Measurements from ENCODE around the gene FLNC. TPM values are rescaled to one million over a fixed set of nuclear protein-coding genes. Genes with fewer than 3 reads are reported as not detected.

FLNC gene, protein sequence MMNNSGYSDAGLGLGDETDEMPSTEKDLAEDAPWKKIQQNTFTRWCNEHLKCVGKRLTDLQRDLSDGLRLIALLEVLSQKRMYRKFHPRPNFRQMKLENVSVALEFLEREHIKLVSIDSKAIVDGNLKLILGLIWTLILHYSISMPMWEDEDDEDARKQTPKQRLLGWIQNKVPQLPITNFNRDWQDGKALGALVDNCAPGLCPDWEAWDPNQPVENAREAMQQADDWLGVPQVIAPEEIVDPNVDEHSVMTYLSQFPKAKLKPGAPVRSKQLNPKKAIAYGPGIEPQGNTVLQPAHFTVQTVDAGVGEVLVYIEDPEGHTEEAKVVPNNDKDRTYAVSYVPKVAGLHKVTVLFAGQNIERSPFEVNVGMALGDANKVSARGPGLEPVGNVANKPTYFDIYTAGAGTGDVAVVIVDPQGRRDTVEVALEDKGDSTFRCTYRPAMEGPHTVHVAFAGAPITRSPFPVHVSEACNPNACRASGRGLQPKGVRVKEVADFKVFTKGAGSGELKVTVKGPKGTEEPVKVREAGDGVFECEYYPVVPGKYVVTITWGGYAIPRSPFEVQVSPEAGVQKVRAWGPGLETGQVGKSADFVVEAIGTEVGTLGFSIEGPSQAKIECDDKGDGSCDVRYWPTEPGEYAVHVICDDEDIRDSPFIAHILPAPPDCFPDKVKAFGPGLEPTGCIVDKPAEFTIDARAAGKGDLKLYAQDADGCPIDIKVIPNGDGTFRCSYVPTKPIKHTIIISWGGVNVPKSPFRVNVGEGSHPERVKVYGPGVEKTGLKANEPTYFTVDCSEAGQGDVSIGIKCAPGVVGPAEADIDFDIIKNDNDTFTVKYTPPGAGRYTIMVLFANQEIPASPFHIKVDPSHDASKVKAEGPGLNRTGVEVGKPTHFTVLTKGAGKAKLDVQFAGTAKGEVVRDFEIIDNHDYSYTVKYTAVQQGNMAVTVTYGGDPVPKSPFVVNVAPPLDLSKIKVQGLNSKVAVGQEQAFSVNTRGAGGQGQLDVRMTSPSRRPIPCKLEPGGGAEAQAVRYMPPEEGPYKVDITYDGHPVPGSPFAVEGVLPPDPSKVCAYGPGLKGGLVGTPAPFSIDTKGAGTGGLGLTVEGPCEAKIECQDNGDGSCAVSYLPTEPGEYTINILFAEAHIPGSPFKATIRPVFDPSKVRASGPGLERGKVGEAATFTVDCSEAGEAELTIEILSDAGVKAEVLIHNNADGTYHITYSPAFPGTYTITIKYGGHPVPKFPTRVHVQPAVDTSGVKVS (N-terminal part only)
- total RNA-seq, result under 1 TPM in 1 of 2 experiments, not detected in 1; 0.05 TPM

DNA sequence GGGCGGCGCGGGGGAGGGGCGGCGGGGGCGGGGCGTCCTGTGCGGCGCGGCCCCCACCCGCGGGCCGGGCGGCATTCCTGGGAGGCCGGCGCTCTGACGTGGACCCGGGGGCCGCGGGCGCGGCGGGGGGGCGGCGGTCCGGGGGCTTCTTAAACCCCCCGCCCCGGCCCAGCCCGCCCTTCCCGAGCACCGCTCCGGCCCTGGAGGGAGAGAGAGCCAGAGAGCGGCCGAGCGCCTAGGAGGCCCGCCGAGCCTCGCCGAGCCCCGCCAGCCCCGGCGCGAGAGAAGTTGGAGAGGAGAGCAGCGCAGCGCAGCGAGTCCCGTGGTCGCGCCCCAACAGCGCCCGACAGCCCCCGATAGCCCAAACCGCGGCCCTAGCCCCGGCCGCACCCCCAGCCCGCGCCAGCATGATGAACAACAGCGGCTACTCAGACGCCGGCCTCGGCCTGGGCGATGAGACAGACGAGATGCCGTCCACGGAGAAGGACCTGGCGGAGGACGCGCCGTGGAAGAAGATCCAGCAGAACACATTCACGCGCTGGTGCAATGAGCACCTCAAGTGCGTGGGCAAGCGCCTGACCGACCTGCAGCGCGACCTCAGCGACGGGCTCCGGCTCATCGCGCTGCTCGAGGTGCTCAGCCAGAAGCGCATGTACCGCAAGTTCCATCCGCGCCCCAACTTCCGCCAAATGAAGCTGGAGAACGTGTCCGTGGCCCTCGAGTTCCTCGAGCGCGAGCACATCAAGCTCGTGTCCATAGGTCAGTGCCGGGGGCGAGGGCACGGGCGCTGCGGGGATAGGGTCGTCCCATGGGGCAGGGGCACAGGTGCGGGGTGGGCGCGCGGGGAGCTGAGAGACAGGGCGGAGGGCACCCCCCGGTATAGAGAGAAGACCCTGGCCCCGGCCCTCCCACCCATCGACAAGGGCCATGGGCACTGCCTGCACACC lies at the start of gene FLNC:
Gene FLNC (plus strand): TSS at position 176 of the 947 bp plus-strand sequence. CDS start 232 bp downstream, at position 408.
- H3K4me1 Mint-ChIP-seq (ENCODE audit: low read depth), result peaks cover 11% of the 10 kb centered on the region
- POLR2A ChIA-PET, result no interaction called here

DNA sequence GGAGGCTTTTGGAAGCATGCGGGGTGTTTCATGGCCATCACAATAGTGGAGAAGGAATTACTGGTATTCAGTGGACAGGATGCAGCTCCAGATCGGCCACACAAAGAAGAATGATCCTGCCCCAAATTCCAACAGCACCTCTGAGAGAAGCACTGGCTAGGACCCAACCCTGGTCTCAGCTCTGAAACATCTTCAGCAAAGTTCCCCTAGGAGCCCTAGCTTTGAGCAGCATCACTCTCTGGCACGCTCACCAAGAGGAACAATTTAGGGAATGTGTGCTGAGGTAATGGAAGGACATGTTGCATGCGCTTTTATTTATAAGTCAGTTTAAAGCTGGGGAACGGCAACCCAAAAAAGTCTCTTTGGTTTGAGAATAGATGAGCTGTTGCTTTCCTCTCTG lies 49.1 kb upstream of the FLNC start:
- Mint-ChIP-seq H3K4me1 (ENCODE audit: low read depth) (peaks cover 14% of the 10 kb centered on the region), H3K27me3 (no peaks in the 10 kb centered on the region), H3K9me3 (peaks cover 20% of the 10 kb centered on the region), H3K27ac (no peak overlapping the region), H3K4me3 (no peak overlapping the region), H3K36me3 (peaks cover 9% of the 10 kb centered on the region)
- CTCF ChIA-PET, result interaction anchor here (1.6 kb wide), 1 partner anchor 103 kb away, joined by 4 read pairs; no protein-coding TSS in a partner anchor
- no peak for DNase-seq
- intact Hi-C loops (cut with micrococcal nuclease), result no loop called here
- POLR2A ChIA-PET, result no interaction called here

More for the DNA sequence above, at the start of gene FLNC:
- CTCF ChIA-PET, result interaction anchor here (1.0 to 2.9 kb wide), 3 partner anchors 11 to 53 kb away, joined by 3 to 14 read pairs (median 6); partner anchors contain the start of gene ATP6V1F
- H3K36me3 Mint-ChIP-seq, result no peaks in the 10 kb centered on the region
- H3K27me3 Mint-ChIP-seq, result peaks cover 38% of the 10 kb centered on the region
- H3K4me3 Mint-ChIP-seq, result peak within 1 kb of the TSS; percentile 45
- DNase-seq, result peak; percentile 51
- no peak within 1 kb of the TSS for H3K27ac Mint-ChIP-seq
- intact Hi-C loops (cut with micrococcal nuclease), result no loop called here
- H3K9me3 Mint-ChIP-seq, result no peaks in the 10 kb centered on the region

DNA sequence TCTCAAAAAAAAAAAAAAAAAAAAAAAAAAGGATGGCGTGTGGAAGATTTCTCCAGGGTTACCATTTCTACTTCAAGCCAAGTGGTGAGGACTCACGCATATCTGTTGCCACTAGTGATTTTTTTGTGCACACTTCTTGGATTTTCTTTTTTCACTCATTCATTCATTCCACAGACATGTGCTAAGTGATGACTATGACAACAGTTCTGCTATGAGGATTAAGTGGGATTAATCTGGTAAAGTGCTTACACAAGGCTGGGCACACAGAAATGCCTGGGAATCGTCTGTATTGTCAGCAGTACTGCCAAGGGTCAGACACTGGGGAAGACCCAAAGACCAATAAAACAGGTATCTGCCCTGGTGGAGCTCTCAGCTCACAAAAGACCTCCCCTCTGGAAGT lies 48.4 kb upstream of the FLNC start:
- intact Hi-C loops (cut with micrococcal nuclease), result no loop called here
- H3K4me1 Mint-ChIP-seq (ENCODE audit: low read depth), result peaks cover 12% of the 10 kb centered on the region
- no peak overlapping the region for H3K4me3 Mint-ChIP-seq
- H3K27me3 Mint-ChIP-seq, result no peaks in the 10 kb centered on the region
- no peak overlapping the region for H3K27ac Mint-ChIP-seq
- peaks cover 17% of the 10 kb centered on the region for H3K9me3 Mint-ChIP-seq
- POLR2A ChIA-PET, result no interaction called here
- H3K36me3 Mint-ChIP-seq, result peaks cover 9% of the 10 kb centered on the region
- DNase-seq, result no peak
- CTCF ChIA-PET, result interaction anchor here (1.6 kb wide), 1 partner anchor 102 kb away, joined by 4 read pairs; no protein-coding TSS in a partner anchor

DNA sequence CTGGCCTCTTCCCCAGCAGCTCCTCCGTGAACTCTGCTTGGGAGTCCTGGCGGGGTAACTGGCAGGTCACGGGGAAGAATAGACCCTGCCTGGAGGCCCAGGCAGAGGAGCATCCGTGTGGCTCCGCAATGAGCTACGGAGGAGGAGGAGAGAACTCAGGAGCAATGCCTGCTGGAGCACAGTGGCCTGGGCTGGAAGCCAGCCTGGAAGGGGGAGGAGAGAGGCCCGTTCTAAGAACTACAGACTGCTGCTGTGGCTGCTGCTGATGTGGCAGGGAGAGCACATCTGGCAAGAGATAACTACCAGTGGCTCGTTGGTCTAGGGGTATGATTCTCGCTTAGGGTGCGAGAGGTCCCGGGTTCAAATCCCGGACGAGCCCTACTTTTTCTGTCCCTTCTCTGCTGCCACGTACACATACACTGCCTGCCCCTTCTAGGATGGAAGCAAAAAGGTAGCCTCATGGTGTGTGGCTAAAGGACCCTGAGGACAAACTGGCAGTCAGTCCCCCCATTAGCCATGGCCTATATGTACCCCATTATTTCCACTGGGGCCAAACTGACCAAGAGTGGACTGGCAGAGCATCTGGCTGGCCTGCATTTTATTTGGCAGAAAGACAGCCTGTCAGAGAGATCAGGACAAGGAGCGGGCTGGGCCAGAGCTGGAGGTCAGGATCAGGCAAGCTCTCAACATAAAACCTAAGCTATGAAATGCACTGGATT lies 46.9 kb upstream of the FLNC start:
- Mint-ChIP-seq H3K27ac (no peak overlapping the region), H3K27me3 (no peaks in the 10 kb centered on the region), H3K4me3 (no peak overlapping the region), H3K4me1 (ENCODE audit: low read depth) (no peaks in the 10 kb centered on the region), H3K36me3 (no peaks in the 10 kb centered on the region), H3K9me3 (peaks cover 2% of the 10 kb centered on the region)
- peak; percentile 20 for DNase-seq
- CTCF ChIA-PET, result no interaction called here
- intact Hi-C loops (cut with micrococcal nuclease), result no loop called here
- POLR2A ChIA-PET, result no interaction called here

DNA sequence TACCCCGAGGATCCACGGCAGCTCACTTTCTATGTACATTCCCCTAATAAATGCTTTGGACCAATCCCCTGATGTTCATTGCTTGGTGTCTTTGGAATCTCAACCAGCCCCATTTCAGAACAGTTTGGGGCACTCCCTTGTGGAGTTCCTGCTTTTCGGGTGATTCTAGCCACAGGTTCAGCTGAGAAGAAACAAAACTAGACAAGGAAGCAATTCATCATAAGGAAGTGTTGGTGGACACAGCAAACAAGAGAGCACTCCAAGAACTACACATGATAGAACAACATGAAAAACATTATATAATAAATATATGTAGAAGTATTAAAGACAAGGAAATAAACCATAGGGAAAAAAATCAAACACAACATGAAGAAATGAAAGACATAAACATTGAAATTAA lies 44.5 kb upstream of the FLNC start:
- H3K4me1 Mint-ChIP-seq (ENCODE audit: low read depth), result no peaks in the 10 kb centered on the region
- no peaks in the 10 kb centered on the region for H3K27me3 Mint-ChIP-seq
- intact Hi-C loops (cut with micrococcal nuclease), result no loop called here
- H3K9me3 Mint-ChIP-seq, result no peaks in the 10 kb centered on the region
- no peak for DNase-seq
- no peaks in the 10 kb centered on the region for H3K36me3 Mint-ChIP-seq
- H3K4me3 Mint-ChIP-seq, result no peak overlapping the region
- ChIA-PET CTCF (interaction anchor here (1.2 kb wide), 1 partner anchor 98 kb away, joined by 3 read pairs; no protein-coding TSS in a partner anchor), POLR2A (no interaction called here)
- H3K27ac Mint-ChIP-seq, result no peak overlapping the region

DNA sequence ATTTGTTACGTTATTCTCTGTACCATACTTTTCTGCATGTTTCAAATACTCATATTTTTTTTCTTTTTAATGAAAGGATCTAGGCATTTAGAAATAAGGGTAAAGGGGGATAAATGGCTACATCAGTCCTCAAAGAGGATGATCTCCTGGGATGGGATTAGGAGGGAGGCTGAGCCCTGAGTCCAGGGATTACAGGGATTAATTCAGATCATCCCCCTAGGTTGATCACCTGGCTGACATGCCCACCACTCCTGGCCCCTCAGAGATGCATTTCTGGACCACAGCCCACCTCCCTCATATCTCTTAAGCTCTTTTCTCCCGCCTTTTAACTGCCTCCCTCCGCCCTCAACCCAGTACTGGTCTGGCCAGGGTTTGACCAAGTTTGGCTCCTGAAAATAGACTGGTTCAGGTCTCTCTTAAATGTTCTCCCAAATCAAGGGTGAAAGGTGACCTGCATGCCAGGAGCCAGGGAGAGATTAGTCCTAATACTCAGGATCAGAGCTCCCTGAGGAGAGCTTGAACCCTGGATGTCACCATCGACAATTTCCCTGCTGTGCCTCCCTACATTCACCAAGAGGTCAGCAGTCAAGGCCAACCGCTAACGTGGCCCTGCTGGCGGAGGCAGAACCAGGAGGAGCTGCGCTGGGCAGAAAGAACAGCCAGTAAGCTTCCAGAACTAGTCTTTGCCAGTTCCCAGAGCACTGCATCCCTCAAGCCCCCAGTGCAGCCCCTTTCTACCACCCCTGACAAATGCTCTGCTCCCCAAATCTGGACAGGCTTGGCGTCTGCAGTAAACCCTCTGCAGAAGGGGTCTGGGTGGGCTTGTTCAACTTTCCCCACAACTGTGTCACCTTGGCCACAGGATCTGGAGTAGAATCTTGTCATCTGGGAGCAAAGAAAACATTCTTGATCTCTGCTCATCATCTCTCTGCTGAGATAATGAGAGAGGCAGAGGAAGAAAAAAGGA lies 41.5 kb upstream of the FLNC start:
- Mint-ChIP-seq H3K36me3 (no peaks in the 10 kb centered on the region), H3K9me3 (no peaks in the 10 kb centered on the region), H3K4me1 (ENCODE audit: low read depth) (no peaks in the 10 kb centered on the region), H3K27ac (no peak overlapping the region), H3K27me3 (no peaks in the 10 kb centered on the region), H3K4me3 (no peak overlapping the region)
- POLR2A ChIA-PET, result no interaction called here
- CTCF ChIA-PET, result no interaction called here
- intact Hi-C loops (cut with micrococcal nuclease), result no loop called here
- no peak for DNase-seq

DNA sequence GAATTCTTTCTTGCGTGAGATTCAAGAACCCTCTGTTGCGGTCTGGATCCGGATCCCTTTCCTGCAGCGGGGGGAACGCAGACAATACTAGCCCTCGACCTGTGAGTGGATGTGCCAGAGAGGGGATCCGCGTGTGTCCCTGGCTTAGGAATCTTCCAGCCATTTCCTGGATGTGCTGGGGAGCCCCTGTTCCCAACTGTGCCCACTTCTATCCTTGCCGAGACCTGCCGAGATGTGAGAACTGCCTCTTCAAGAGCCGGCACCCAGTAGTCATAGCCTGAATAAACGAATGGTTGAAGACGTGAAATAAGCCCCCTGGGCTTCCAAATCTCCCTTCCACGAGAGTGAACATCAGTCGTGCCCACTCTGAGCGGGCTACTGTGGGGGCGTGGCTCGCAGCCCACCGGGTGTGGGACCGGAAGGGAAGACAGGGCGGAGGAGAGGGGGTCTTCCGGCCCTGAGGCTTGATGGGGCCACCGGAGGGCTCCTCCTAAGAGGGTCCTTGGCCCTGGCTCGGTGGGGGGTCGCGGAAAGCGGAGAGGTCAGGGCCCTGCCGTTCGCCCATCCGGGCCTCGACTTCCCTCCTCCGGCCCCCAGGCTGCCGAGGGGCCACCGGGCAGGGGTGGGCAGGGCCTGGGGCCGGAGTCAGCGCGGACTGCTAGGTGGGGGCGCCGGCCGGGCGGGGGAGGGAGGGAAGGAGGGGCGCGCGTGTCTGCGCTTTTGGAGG lies 39.7 kb upstream of the FLNC start:
- Mint-ChIP-seq H3K9me3 (no peaks in the 10 kb centered on the region), H3K4me1 (ENCODE audit: low read depth) (no peaks in the 10 kb centered on the region), H3K27ac (no peak overlapping the region), H3K4me3 (peak overlapping the region; percentile 62), H3K27me3 (no peaks in the 10 kb centered on the region), H3K36me3 (no peaks in the 10 kb centered on the region)
- intact Hi-C loops (cut with micrococcal nuclease), result loop anchor here (2.0 to 5.0 kb wide), 2 partner anchors 53 to 72 kb away; partner anchors contain the start of genes ATP6V1F and CALU
- ChIA-PET CTCF (no interaction called here), POLR2A (no interaction called here)
- DNase-seq, result no peak

DNA sequence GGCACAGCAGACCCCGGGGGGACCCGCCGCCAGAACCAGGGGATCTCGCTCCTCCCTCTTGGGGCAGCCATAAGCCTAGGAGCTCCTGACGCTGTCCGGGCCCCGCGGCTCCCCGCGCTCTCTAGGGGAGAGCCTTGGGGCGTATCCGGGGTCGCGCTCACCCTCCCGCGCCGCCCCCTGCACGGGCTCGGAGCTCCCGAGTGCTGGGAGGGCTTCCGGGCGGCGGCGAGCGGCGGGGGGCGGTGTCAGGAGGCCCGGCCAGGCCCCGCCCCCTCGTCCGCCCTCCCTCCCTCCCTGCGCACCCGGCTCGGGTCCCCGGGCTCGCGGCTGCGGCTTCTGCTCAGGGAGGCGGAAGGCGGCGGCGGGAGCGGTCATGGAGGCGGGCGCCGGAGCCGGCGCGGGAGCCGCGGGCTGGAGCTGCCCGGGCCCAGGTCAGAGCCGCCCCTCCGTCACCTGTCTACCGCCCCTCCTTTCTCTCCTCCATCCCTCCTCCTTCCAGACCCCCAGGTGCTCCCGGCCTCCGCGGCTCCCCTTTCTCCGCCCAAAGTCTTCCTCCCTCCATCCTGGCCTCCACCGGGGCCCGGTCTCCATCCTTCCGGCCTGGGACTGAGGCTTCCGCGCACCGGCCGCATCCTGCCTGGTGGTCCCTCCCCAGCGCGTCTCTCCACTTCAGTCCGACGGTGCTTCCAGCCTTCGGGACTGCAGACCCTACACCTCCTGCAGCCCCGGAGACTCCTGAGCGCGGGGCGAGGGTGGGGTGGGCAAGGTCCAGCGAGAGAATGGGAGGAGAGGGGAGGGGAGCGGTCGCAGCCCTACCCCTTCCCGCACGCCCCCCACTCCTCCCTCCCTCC lies 38.9 kb upstream of the FLNC start, which contains the start of gene CCDC136:
Gene CCDC136 (plus strand): TSS at position 848 of the 851 bp plus-strand sequence. CDS start 444 bp downstream, outside the sequence.
- Mint-ChIP-seq H3K36me3 (no peaks in the 10 kb centered on the region), H3K4me1 (ENCODE audit: low read depth) (no peaks in the 10 kb centered on the region), H3K4me3 (peak within 1 kb of the TSS; percentile 77), H3K9me3 (no peaks in the 10 kb centered on the region), H3K27me3 (no peaks in the 10 kb centered on the region), H3K27ac (no peak within 1 kb of the TSS)
- intact Hi-C loops (cut with micrococcal nuclease), result loop anchor here (2.0 to 5.0 kb wide), 2 partner anchors 54 to 71 kb away; partner anchors contain the start of genes ATP6V1F and CALU
- peak; percentile 83 for DNase-seq
- POLR2A ChIA-PET, result no interaction called here
- CTCF ChIA-PET, result interaction anchor here (1.0 kb wide), 1 partner anchor 53 kb away, joined by 3 read pairs; no protein-coding TSS in a partner anchor

DNA sequence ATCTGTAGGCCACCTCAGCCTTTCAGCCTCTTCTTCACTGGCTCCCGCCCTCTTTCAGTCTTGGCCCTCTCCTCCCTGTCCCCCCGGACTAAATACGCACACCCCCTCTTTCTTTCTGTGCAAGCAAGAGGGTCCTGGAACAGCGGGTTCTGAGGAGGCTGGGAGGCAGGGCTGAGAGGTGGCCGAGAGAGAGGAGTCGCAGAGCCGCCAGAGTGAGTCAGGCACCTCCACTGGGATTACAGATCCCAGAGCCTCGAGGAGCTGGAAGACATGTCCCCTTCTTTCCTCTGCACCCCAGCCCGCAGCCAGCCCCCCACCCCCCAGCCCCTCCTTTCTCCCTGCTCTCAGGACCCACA lies 38.3 kb upstream of the FLNC start:
- peak overlapping the region; percentile 77 for H3K4me3 Mint-ChIP-seq
- CTCF ChIA-PET, result interaction anchor here (1.0 kb wide), 1 partner anchor 54 kb away, joined by 3 read pairs; no protein-coding TSS in a partner anchor
- no peak for DNase-seq
- no peak overlapping the region for H3K27ac Mint-ChIP-seq
- H3K9me3 Mint-ChIP-seq, result no peaks in the 10 kb centered on the region
- intact Hi-C loops (cut with micrococcal nuclease), result loop anchor here (2.0 to 5.0 kb wide), 2 partner anchors 55 to 71 kb away; partner anchors contain the start of genes ATP6V1F and CALU
- POLR2A ChIA-PET, result no interaction called here
- no peaks in the 10 kb centered on the region for H3K36me3 Mint-ChIP-seq
- no peaks in the 10 kb centered on the region for H3K27me3 Mint-ChIP-seq
- H3K4me1 Mint-ChIP-seq (ENCODE audit: low read depth), result no peaks in the 10 kb centered on the region

All from activated CD4-positive, alpha-beta memory T cell treated with anti-CD3 and anti-CD28 coated beads for 36 hours (primary cell).